ENCODE data around the gene CD300E. TPM values are rescaled to one million over a fixed set of nuclear protein-coding genes. Genes with fewer than 3 reads are reported as not detected.

The CD300E gene
- total and polyA plus RNA-seq, 2 of the 13 experiments (the other 11 are each of a cell fraction or from before 2014, with no cell fraction given), result not detected

DNA sequence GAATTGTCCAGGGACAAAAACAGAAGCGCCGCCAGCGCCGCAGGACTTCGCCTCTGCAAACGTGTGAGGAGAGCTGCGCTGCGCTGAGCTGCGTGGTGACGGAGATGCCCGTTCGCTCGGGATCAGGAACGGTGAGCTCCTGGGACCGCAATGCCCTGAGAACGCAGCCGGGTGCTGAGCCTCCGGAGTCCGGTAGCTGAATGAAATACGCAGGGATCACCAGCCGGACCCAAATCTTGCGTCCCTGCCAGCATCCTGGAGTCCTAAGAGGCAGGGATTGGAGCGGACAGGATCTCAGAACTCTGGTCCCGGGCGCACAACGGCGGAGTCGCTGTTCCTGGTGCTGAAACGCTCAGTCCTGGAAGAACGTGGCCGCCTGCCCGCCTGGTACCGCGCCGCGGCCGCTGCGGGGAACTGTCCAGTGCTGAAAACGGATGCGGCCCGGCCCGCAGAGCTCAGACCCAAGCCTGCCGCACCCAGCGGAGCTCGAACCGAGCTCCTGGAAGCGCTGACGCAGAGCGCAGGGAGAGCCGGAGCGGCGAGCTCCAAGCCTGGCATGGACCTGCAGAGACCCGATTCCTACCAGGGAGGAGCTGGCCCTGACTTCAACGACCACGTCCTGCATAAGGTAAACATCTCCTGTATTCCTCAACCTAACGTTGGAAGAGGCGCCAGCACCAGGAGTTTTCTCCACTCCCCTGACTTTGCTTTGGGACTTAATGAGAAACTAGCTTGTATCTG is 47.7 kb upstream of the CD300E start (continued):
- TF ChIP-seq ZNF816 (CRISPR knock-in tag; IDR thresholded peaks at IDR 0.05; ENCODE audit: borderline replicate concordance) (peak; percentile 100), MED1 (CRISPR knock-in tag; IDR thresholded peaks at IDR 0.05) (peak; percentile 95), NCOA2 (CRISPR knock-in tag; IDR thresholded peaks at IDR 0.05) (peak; percentile 95), ZZZ3 (CRISPR knock-in tag; IDR thresholded peaks at IDR 0.05; ENCODE audit: borderline replicate concordance) (peak; percentile 98), GZF1 (CRISPR knock-in tag; IDR thresholded peaks at IDR 0.05) (peak; percentile 97), ZNF543 (CRISPR knock-in tag; IDR thresholded peaks at IDR 0.05) (peak; percentile 99), KLF12 (CRISPR knock-in tag; IDR thresholded peaks at IDR 0.05; ENCODE audit: borderline replicate concordance) (peak; percentile 100), ZNF703 (CRISPR knock-in tag; IDR thresholded peaks at IDR 0.05; ENCODE audit: borderline replicate concordance) (peak; percentile 99), IRF9 (CRISPR knock-in tag; IDR thresholded peaks at IDR 0.05; ENCODE audit: borderline replicate concordance) (peak; percentile 100), PBX2 (CRISPR knock-in tag; IDR thresholded peaks at IDR 0.05) (peak; percentile 55), ZFP36 (IDR thresholded peaks at IDR 0.05; ENCODE audit: borderline replicate concordance, low read depth, low read length, partially characterized antibody) (no peak), RBM22 (optimal IDR thresholded peaks at IDR 0.05; ENCODE audit: low read length) (no peak), HNRNPH1 (optimal IDR thresholded peaks at IDR 0.05; ENCODE audit: low read depth, low read length) (no peak), ZFP82 (CRISPR knock-in tag; IDR thresholded peaks at IDR 0.05; ENCODE audit: borderline replicate concordance) (peak; percentile 100)
- TF ChIP-seq, protein P1, sequence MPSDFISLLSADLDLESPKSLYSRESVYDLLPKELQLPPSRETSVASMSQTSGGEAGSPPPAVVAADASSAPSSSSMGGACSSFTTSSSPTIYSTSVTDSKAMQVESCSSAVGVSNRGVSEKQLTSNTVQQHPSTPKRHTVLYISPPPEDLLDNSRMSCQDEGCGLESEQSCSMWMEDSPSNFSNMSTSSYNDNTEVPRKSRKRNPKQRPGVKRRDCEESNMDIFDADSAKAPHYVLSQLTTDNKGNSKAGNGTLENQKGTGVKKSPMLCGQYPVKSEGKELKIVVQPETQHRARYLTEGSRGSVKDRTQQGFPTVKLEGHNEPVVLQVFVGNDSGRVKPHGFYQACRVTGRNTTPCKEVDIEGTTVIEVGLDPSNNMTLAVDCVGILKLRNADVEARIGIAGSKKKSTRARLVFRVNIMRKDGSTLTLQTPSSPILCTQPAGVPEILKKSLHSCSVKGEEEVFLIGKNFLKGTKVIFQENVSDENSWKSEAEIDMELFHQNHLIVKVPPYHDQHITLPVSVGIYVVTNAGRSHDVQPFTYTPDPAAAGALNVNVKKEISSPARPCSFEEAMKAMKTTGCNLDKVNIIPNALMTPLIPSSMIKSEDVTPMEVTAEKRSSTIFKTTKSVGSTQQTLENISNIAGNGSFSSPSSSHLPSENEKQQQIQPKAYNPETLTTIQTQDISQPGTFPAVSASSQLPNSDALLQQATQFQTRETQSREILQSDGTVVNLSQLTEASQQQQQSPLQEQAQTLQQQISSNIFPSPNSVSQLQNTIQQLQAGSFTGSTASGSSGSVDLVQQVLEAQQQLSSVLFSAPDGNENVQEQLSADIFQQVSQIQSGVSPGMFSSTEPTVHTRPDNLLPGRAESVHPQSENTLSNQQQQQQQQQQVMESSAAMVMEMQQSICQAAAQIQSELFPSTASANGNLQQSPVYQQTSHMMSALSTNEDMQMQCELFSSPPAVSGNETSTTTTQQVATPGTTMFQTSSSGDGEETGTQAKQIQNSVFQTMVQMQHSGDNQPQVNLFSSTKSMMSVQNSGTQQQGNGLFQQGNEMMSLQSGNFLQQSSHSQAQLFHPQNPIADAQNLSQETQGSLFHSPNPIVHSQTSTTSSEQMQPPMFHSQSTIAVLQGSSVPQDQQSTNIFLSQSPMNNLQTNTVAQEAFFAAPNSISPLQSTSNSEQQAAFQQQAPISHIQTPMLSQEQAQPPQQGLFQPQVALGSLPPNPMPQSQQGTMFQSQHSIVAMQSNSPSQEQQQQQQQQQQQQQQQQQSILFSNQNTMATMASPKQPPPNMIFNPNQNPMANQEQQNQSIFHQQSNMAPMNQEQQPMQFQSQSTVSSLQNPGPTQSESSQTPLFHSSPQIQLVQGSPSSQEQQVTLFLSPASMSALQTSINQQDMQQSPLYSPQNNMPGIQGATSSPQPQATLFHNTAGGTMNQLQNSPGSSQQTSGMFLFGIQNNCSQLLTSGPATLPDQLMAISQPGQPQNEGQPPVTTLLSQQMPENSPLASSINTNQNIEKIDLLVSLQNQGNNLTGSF (CRISPR knock-in tag; IDR thresholded peaks at IDR 0.05), result peak; percentile 100
- TF ChIP-seq, protein P2, sequence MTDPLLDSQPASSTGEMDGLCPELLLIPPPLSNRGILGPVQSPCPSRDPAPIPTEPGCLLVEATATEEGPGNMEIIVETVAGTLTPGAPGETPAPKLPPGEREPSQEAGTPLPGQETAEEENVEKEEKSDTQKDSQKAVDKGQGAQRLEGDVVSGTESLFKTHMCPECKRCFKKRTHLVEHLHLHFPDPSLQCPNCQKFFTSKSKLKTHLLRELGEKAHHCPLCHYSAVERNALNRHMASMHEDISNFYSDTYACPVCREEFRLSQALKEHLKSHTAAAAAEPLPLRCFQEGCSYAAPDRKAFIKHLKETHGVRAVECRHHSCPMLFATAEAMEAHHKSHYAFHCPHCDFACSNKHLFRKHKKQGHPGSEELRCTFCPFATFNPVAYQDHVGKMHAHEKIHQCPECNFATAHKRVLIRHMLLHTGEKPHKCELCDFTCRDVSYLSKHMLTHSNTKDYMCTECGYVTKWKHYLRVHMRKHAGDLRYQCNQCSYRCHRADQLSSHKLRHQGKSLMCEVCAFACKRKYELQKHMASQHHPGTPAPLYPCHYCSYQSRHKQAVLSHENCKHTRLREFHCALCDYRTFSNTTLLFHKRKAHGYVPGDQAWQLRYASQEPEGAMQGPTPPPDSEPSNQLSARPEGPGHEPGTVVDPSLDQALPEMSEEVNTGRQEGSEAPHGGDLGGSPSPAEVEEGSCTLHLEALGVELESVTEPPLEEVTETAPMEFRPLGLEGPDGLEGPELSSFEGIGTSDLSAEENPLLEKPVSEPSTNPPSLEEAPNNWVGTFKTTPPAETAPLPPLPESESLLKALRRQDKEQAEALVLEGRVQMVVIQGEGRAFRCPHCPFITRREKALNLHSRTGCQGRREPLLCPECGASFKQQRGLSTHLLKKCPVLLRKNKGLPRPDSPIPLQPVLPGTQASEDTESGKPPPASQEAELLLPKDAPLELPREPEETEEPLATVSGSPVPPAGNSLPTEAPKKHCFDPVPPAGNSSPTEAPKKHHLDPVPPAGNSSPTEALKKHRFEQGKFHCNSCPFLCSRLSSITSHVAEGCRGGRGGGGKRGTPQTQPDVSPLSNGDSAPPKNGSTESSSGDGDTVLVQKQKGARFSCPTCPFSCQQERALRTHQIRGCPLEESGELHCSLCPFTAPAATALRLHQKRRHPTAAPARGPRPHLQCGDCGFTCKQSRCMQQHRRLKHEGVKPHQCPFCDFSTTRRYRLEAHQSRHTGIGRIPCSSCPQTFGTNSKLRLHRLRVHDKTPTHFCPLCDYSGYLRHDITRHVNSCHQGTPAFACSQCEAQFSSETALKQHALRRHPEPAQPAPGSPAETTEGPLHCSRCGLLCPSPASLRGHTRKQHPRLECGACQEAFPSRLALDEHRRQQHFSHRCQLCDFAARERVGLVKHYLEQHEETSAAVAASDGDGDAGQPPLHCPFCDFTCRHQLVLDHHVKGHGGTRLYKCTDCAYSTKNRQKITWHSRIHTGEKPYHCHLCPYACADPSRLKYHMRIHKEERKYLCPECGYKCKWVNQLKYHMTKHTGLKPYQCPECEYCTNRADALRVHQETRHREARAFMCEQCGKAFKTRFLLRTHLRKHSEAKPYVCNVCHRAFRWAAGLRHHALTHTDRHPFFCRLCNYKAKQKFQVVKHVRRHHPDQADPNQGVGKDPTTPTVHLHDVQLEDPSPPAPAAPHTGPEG (CRISPR knock-in tag; IDR thresholded peaks at IDR 0.05), result peak; percentile 99

All from HepG2 (cell line).